ENCODE measurements around the gene FCN2. TPM values are rescaled to one million over a fixed set of nuclear protein-coding genes. Genes with fewer than 3 reads are reported as not detected.

Gene FCN2
- total RNA-seq, 1 donor from 2014 or later, result not detected

GRCh38 chr9:134840511-134840910, 40.1 kb upstream of the FCN2 start:
- no peaks in the 10 kb centered on the region for H3K27me3 ChIP-seq
- no peak overlapping the region for H3K4me3 ChIP-seq
- no peak overlapping the region for H3K4me2 ChIP-seq
- no peak for TF ChIP-seq EZH2 (IDR thresholded peaks at IDR 0.05)
- TF ChIP-seq, protein P1, sequence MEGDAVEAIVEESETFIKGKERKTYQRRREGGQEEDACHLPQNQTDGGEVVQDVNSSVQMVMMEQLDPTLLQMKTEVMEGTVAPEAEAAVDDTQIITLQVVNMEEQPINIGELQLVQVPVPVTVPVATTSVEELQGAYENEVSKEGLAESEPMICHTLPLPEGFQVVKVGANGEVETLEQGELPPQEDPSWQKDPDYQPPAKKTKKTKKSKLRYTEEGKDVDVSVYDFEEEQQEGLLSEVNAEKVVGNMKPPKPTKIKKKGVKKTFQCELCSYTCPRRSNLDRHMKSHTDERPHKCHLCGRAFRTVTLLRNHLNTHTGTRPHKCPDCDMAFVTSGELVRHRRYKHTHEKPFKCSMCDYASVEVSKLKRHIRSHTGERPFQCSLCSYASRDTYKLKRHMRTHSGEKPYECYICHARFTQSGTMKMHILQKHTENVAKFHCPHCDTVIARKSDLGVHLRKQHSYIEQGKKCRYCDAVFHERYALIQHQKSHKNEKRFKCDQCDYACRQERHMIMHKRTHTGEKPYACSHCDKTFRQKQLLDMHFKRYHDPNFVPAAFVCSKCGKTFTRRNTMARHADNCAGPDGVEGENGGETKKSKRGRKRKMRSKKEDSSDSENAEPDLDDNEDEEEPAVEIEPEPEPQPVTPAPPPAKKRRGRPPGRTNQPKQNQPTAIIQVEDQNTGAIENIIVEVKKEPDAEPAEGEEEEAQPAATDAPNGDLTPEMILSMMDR (IDR thresholded peaks at IDR 0.05), result no peak
- TF ChIP-seq EZH2phosphoT487 (IDR thresholded peaks at IDR 0.05), result no peak
- Mint-ChIP-seq H3K4me1 (peaks cover 9% of the 10 kb centered on the region), H3K9me3 (no peaks in the 10 kb centered on the region), H3K4me3 (no peak overlapping the region), H3K27me3 (ENCODE audit: insufficient read depth, low read depth) (no peaks in the 10 kb centered on the region), H3K27ac (no peak overlapping the region), H3K36me3 (no peaks in the 10 kb centered on the region)
- H3K36me3 ChIP-seq, result no peaks in the 10 kb centered on the region
- H3K9ac ChIP-seq, result no peak overlapping the region
- H4K20me1 ChIP-seq (ENCODE audit: low read depth), result no peaks in the 10 kb centered on the region
- no peaks in the 10 kb centered on the region for H3K9me3 ChIP-seq (ENCODE audit: low read depth)
- H3K4me1 ChIP-seq, result no peaks in the 10 kb centered on the region
- no peaks in the 10 kb centered on the region for H3K79me2 ChIP-seq (ENCODE audit: low read depth)
- no peak overlapping the region for H3K27ac ChIP-seq
- DNase-seq (ENCODE audit: low spot score), result no peak
- H3F3A ChIP-seq (ENCODE audit: low read depth), result no peaks in the 10 kb centered on the region
- no peak overlapping the region for H2AFZ ChIP-seq (replicated peaks)

- DNase-seq (ENCODE audit: low spot score), result no peak
- Histone ChIP-seq H3K4me3 (no peak overlapping the region), H4K20me1 (ENCODE audit: low read depth) (no peaks in the 10 kb centered on the region), H2AFZ (replicated peaks) (no peak overlapping the region), H3F3A (ENCODE audit: low read depth) (no peaks in the 10 kb centered on the region), H3K9me3 (ENCODE audit: low read depth) (no peaks in the 10 kb centered on the region), H3K4me1 (no peaks in the 10 kb centered on the region), H3K27me3 (no peaks in the 10 kb centered on the region), H3K36me3 (no peaks in the 10 kb centered on the region), H3K4me2 (no peak overlapping the region), H3K9ac (no peak overlapping the region), H3K79me2 (ENCODE audit: low read depth) (no peaks in the 10 kb centered on the region), H3K27ac (no peak overlapping the region)
- Mint-ChIP-seq H3K27me3 (ENCODE audit: insufficient read depth, low read depth) (no peaks in the 10 kb centered on the region), H3K4me3 (no peak overlapping the region), H3K27ac (no peak overlapping the region), H3K36me3 (no peaks in the 10 kb centered on the region), H3K9me3 (no peaks in the 10 kb centered on the region), H3K4me1 (peaks cover 9% of the 10 kb centered on the region)
- TF ChIP-seq EZH2 (IDR thresholded peaks at IDR 0.05) (no peak), EZH2phosphoT487 (IDR thresholded peaks at IDR 0.05) (no peak)
- TF ChIP-seq, protein P1 (IDR thresholded peaks at IDR 0.05), result no peak
These were observed 39.3 kb upstream of the FCN2 start for GRCh38 chr9:134841180-134841904.

DNA sequence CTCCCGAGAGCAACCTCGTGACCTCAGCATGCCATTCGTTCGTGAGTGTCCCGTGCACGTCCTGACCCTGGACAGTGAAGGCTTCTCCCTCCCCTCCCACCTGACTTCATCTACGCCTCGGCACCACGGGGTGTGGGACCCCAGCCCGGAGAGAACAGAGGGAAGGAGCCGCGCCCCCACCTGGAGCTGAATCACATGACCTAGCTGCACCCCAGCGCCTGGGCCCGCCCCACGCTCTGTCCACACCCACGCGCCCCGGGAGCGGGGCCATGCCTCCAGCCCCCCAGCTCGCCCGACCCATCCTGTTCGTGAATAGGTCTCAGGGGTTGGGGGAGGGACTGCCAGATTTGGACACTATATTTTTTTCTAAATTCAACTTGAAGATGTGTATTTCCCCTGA, 38.3 kb upstream of the FCN2 start:
- Histone ChIP-seq H3K4me2 (no peak overlapping the region), H3K4me1 (no peaks in the 10 kb centered on the region), H3K27ac (no peak overlapping the region), H3K4me3 (no peak overlapping the region), H3K79me2 (ENCODE audit: low read depth) (no peaks in the 10 kb centered on the region), H3K27me3 (no peaks in the 10 kb centered on the region), H3K9me3 (ENCODE audit: low read depth) (no peaks in the 10 kb centered on the region), H2AFZ (replicated peaks) (no peak overlapping the region), H3K36me3 (no peaks in the 10 kb centered on the region), H4K20me1 (ENCODE audit: low read depth) (no peaks in the 10 kb centered on the region), H3F3A (ENCODE audit: low read depth) (no peaks in the 10 kb centered on the region), H3K9ac (no peak overlapping the region)
- no peak for DNase-seq (ENCODE audit: low spot score)
- Mint-ChIP-seq H3K27ac (no peak overlapping the region), H3K4me3 (no peak overlapping the region), H3K9me3 (no peaks in the 10 kb centered on the region), H3K36me3 (no peaks in the 10 kb centered on the region), H3K27me3 (ENCODE audit: insufficient read depth, low read depth) (no peaks in the 10 kb centered on the region), H3K4me1 (peaks cover 9% of the 10 kb centered on the region)
- TF ChIP-seq EZH2phosphoT487 (IDR thresholded peaks at IDR 0.05) (no peak), EZH2 (IDR thresholded peaks at IDR 0.05) (no peak)
- TF ChIP-seq, protein P1 (IDR thresholded peaks at IDR 0.05), result no peak

Data from neural progenitor cell (in vitro differentiated cells).